NB4 (cell line): ENCODE results near the gene FAM241A.

ENCODE experiments used
- MYC ChIP-seq: IDR thresholded peaks from 2 replicates; pipeline ENCODE4 v1.6.1; 2011; ENCODE audit warnings: low read depth, low read length
- POLR2A ChIP-seq: IDR thresholded peaks from 2 replicates; pipeline ENCODE4 v1.6.1; 2011; ENCODE audit warnings: mild to moderate bottlenecking; ENCODE audit not compliant: insufficient read length; ENCODE audit errors: extremely low read depth
- TF ChIP-seq, protein P1 (sequence below): IDR thresholded peaks from one replicate; pipeline ENCODE4 v1.5.1; 2012; ENCODE audit warnings: low read depth, low read length
- TF ChIP-seq, protein P2 (sequence below): IDR thresholded peaks from 2 replicates; pipeline ENCODE4 v1.6.1; 2011; ENCODE audit warnings: low read depth, low read length

DNA sequence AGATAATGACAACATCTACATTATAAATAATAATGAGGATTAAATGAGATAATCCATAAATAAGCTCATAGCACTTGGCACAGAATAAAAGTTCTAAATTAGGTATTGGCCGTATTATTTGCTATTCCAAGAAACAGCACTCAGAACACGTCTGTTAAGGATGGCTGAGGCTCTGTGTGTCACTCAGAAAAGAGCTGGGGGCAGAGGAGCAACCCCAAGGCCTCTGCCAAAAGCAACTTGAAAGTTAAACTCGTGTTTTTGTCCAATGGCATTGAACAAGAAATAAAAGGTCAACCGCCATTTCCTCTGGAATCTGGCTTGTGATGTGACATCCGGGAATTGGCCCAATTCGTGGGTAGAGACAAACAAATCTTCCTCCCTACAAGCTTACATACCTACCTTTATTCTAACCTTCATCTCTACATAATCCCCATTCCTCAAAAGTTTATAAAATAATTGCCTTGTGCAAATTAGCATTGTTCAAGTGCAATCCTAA, 42.3 kb upstream of the FAM241A start:
- TF ChIP-seq, protein P1, sequence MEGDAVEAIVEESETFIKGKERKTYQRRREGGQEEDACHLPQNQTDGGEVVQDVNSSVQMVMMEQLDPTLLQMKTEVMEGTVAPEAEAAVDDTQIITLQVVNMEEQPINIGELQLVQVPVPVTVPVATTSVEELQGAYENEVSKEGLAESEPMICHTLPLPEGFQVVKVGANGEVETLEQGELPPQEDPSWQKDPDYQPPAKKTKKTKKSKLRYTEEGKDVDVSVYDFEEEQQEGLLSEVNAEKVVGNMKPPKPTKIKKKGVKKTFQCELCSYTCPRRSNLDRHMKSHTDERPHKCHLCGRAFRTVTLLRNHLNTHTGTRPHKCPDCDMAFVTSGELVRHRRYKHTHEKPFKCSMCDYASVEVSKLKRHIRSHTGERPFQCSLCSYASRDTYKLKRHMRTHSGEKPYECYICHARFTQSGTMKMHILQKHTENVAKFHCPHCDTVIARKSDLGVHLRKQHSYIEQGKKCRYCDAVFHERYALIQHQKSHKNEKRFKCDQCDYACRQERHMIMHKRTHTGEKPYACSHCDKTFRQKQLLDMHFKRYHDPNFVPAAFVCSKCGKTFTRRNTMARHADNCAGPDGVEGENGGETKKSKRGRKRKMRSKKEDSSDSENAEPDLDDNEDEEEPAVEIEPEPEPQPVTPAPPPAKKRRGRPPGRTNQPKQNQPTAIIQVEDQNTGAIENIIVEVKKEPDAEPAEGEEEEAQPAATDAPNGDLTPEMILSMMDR: no peak
- TF ChIP-seq POLR2A (no peak), MYC (no peak)
- TF ChIP-seq, protein P2, sequence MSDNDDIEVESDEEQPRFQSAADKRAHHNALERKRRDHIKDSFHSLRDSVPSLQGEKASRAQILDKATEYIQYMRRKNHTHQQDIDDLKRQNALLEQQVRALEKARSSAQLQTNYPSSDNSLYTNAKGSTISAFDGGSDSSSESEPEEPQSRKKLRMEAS: no peak
